ENCODE results near the gene LCN9. TPM values are rescaled to one million over a fixed set of nuclear protein-coding genes. Genes with fewer than 3 reads are reported as not detected.
"Not testable (repeated sequence)": the region's sequence is repeated elsewhere in the genome, so short reads cannot be mapped to it uniquely, and the experiment has no call there.

The LCN9 gene
- total and polyA plus RNA-seq, 2 donors = not detected

GRCh38 chr9:135618866-135619598 is 44.1 kb upstream of the LCN9 start:
- Histone ChIP-seq H3K27ac (ENCODE audit: low read depth in 1 of 2, low read length in 1 of 2) (no peak overlapping the region), H3K4me1 (ENCODE audit: control insufficient read depth in 2 of 2, insufficient read depth in 2 of 2, low read length in 2 of 2) (no peaks in the 10 kb centered on the region), H3K4me3 (ENCODE audit: low read length in 2 of 2) (no peak overlapping the region), H3K9me3 (ENCODE audit: control insufficient read depth in 2 of 2, insufficient read depth in 1 of 2, low read length in 1 of 2) (no peaks in the 10 kb centered on the region), H3K27me3 (ENCODE audit: control insufficient read depth in 2 of 2, insufficient read depth in 1 of 2, low read length in 1 of 2) (no peaks in the 10 kb centered on the region), H3K36me3 (ENCODE audit: control insufficient read depth in 2 of 2, insufficient read depth in 2 of 2, low read length in 1 of 2) (no peaks in the 10 kb centered on the region)
- 85% methylated on average over 8 of the region's 8 CpGs for WGBS
- no peak for DNase-seq (ENCODE audit: low read depth in 6 of 9, low spot score in 9 of 9)

GRCh38 chr9:135619599-135619886 is 43.6 kb upstream of the LCN9 start:
- no peaks in the 10 kb centered on the region for H3K27me3 ChIP-seq (ENCODE audit: control insufficient read depth in 2 of 2, insufficient read depth in 1 of 2, low read length in 1 of 2)
- H3K36me3 ChIP-seq (ENCODE audit: control insufficient read depth in 2 of 2, insufficient read depth in 2 of 2, low read length in 1 of 2) = no peaks in the 10 kb centered on the region
- H3K4me1 ChIP-seq (ENCODE audit: control insufficient read depth in 2 of 2, insufficient read depth in 2 of 2, low read length in 2 of 2) = no peaks in the 10 kb centered on the region
- no peak for DNase-seq (ENCODE audit: low read depth in 6 of 9, low spot score in 9 of 9)
- no peak overlapping the region for H3K4me3 ChIP-seq (ENCODE audit: low read length in 2 of 2)
- WGBS = 91% methylated on average over 10 of the region's 10 CpGs
- H3K27ac ChIP-seq (ENCODE audit: low read depth in 1 of 2, low read length in 1 of 2) = no peak overlapping the region
- H3K9me3 ChIP-seq (ENCODE audit: control insufficient read depth in 2 of 2, insufficient read depth in 1 of 2, low read length in 1 of 2) = no peaks in the 10 kb centered on the region

- no peaks in the 10 kb centered on the region for H3K36me3 ChIP-seq (ENCODE audit: control insufficient read depth in 2 of 2, insufficient read depth in 2 of 2, low read length in 1 of 2)
- no peak overlapping the region for H3K27ac ChIP-seq (ENCODE audit: low read depth in 1 of 2, low read length in 1 of 2)
- no peaks in the 10 kb centered on the region for H3K4me1 ChIP-seq (ENCODE audit: control insufficient read depth in 2 of 2, insufficient read depth in 2 of 2, low read length in 2 of 2)
- DNase-seq (ENCODE audit: low read depth in 6 of 9, low spot score in 9 of 9) = no peak
- no peak overlapping the region for H3K4me3 ChIP-seq (ENCODE audit: low read length in 2 of 2)
- H3K27me3 ChIP-seq (ENCODE audit: control insufficient read depth in 2 of 2, insufficient read depth in 1 of 2, low read length in 1 of 2) = no peaks in the 10 kb centered on the region
- 91% methylated on average over 7 of the region's 7 CpGs for WGBS
- H3K9me3 ChIP-seq (ENCODE audit: control insufficient read depth in 2 of 2, insufficient read depth in 1 of 2, low read length in 1 of 2) = no peaks in the 10 kb centered on the region
Observed at GRCh38 chr9:135620558-135620957, 42.6 kb upstream of the LCN9 start.

DNA sequence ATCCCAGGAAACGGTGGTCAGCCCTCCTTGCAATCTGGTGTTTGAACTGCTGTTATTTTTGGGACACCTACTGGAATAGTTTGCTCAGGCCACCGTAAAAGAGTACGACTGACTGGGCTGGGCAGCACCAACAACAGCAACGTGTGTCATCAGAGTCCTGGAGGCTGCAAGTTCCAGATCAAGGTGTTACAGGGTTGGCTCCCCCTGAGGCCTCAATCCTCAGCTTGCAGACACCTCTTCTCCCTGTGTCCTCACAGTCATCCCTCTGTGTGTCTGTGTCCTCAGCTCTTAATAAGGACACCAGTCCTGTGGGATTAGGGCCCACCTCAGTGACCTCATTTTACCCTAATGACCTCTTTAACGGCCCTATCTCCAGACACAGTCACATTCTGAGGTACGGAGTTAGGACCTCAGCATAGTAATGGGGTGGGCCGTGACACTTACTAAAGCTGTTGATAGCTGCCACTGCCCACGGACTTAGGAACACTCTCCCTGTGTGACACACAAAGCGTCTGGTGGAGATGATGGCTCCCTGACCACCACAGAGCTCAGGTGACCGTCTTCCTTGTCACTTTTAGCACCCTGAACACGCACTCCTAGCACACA is 40.6 kb upstream of the LCN9 start:
- 82% methylated on average over 11 of the region's 11 CpGs for WGBS
- Histone ChIP-seq H3K4me1 (ENCODE audit: control insufficient read depth in 2 of 2, insufficient read depth in 2 of 2, low read length in 2 of 2) (no peaks in the 10 kb centered on the region), H3K27ac (ENCODE audit: low read depth in 1 of 2, low read length in 1 of 2) (no peak overlapping the region), H3K27me3 (ENCODE audit: control insufficient read depth in 2 of 2, insufficient read depth in 1 of 2, low read length in 1 of 2) (no peaks in the 10 kb centered on the region), H3K9me3 (ENCODE audit: control insufficient read depth in 2 of 2, insufficient read depth in 1 of 2, low read length in 1 of 2) (no peaks in the 10 kb centered on the region), H3K4me3 (ENCODE audit: low read length in 2 of 2) (no peak overlapping the region), H3K36me3 (ENCODE audit: control insufficient read depth in 2 of 2, insufficient read depth in 2 of 2, low read length in 1 of 2) (no peaks in the 10 kb centered on the region)
- no peak for DNase-seq (ENCODE audit: low read depth in 6 of 9, low spot score in 9 of 9)

- no peaks in the 10 kb centered on the region for H3K36me3 ChIP-seq (ENCODE audit: control insufficient read depth in 2 of 2, insufficient read depth in 2 of 2, low read length in 1 of 2)
- no peaks in the 10 kb centered on the region for H3K27me3 ChIP-seq (ENCODE audit: control insufficient read depth in 2 of 2, insufficient read depth in 1 of 2, low read length in 1 of 2)
- H3K9me3 ChIP-seq (ENCODE audit: control insufficient read depth in 2 of 2, insufficient read depth in 1 of 2, low read length in 1 of 2) = no peaks in the 10 kb centered on the region
- H3K27ac ChIP-seq (ENCODE audit: low read depth in 1 of 2, low read length in 1 of 2) = no peak overlapping the region
- no peak for DNase-seq (ENCODE audit: low read depth in 6 of 9, low spot score in 9 of 9)
- WGBS = 90% methylated on average over 14 of the region's 14 CpGs
- H3K4me3 ChIP-seq (ENCODE audit: low read length in 2 of 2) = no peak overlapping the region
- no peaks in the 10 kb centered on the region for H3K4me1 ChIP-seq (ENCODE audit: control insufficient read depth in 2 of 2, insufficient read depth in 2 of 2, low read length in 2 of 2)
Observed at GRCh38 chr9:135624282-135624681, 38.8 kb upstream of the LCN9 start.

- H3K27me3 ChIP-seq (ENCODE audit: control insufficient read depth in 2 of 2, insufficient read depth in 1 of 2, low read length in 1 of 2) = no peaks in the 10 kb centered on the region
- whole genome bisulfite sequencing = 96% methylated on average over 10 of the region's 10 CpGs
- DNase-seq (ENCODE audit: low read depth in 6 of 9, low spot score in 9 of 9) = no peak
- no peak overlapping the region for H3K4me3 ChIP-seq (ENCODE audit: low read length in 2 of 2)
- H3K4me1 ChIP-seq (ENCODE audit: control insufficient read depth in 2 of 2, insufficient read depth in 2 of 2, low read length in 2 of 2) = no peaks in the 10 kb centered on the region
- H3K9me3 ChIP-seq (ENCODE audit: control insufficient read depth in 2 of 2, insufficient read depth in 1 of 2, low read length in 1 of 2) = no peaks in the 10 kb centered on the region
- H3K27ac ChIP-seq (ENCODE audit: low read depth in 1 of 2, low read length in 1 of 2) = no peak overlapping the region
- no peaks in the 10 kb centered on the region for H3K36me3 ChIP-seq (ENCODE audit: control insufficient read depth in 2 of 2, insufficient read depth in 2 of 2, low read length in 1 of 2)
Observed at GRCh38 chr9:135632841-135633240, 30.3 kb upstream of the LCN9 start.

GRCh38 chr9:135636930-135637530 is 26.1 kb upstream of the LCN9 start:
- DNase-seq (ENCODE audit: low read depth in 6 of 9, low spot score in 9 of 9); H3K27ac ChIP-seq (ENCODE audit: low read depth in 1 of 2, low read length in 1 of 2); H3K27me3 ChIP-seq (ENCODE audit: control insufficient read depth in 2 of 2, insufficient read depth in 1 of 2, low read length in 1 of 2); H3K9me3 ChIP-seq (ENCODE audit: control insufficient read depth in 2 of 2, insufficient read depth in 1 of 2, low read length in 1 of 2); H3K36me3 ChIP-seq (ENCODE audit: control insufficient read depth in 2 of 2, insufficient read depth in 2 of 2, low read length in 1 of 2); H3K4me1 ChIP-seq (ENCODE audit: control insufficient read depth in 2 of 2, insufficient read depth in 2 of 2, low read length in 2 of 2); H3K4me3 ChIP-seq (ENCODE audit: low read length in 2 of 2): not testable (repeated sequence)
- WGBS = 94% methylated on average over 7 of the region's 7 CpGs

DNA sequence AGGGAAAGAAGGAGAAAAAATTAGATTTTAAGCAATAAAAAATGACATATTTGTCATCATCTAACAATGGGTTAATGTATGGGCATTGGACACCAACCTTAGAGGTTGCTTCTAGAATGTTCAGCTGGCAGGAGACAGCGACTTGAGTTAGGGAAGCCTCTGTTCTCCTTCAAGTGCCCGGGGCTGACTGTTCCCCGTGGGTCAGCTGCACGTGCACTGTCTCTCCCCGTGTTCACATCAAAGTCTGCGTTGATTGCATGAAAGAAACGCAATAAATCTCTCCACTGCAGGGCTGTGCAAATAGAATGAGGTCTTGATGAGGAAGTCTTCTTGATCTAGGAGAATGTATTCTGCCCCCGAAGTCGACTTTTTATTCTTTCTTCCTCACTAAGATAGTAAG is 23.9 kb upstream of the LCN9 start, which contains the start of gene GLT6D1:
Gene GLT6D1 (minus strand): TSS at position 345 of the 400 bp plus-strand sequence. CDS start 353 bp downstream, outside the sequence.
- no peak for DNase-seq (ENCODE audit: low read depth in 6 of 9, low spot score in 9 of 9)
- no peak within 1 kb of the TSS for H3K4me3 ChIP-seq (ENCODE audit: low read length in 2 of 2)
- no peaks in the 10 kb centered on the region for H3K9me3 ChIP-seq (ENCODE audit: control insufficient read depth in 2 of 2, insufficient read depth in 1 of 2, low read length in 1 of 2)
- WGBS = 89% methylated on average over 9 of the region's 9 CpGs
- no peak within 1 kb of the TSS for H3K27ac ChIP-seq (ENCODE audit: low read depth in 1 of 2, low read length in 1 of 2)
- H3K27me3 ChIP-seq (ENCODE audit: control insufficient read depth in 2 of 2, insufficient read depth in 1 of 2, low read length in 1 of 2) = no peaks in the 10 kb centered on the region
- no peaks in the 10 kb centered on the region for H3K36me3 ChIP-seq (ENCODE audit: control insufficient read depth in 2 of 2, insufficient read depth in 2 of 2, low read length in 1 of 2)
- H3K4me1 ChIP-seq (ENCODE audit: control insufficient read depth in 2 of 2, insufficient read depth in 2 of 2, low read length in 2 of 2) = no peaks in the 10 kb centered on the region

- no peak for DNase-seq (ENCODE audit: low read depth in 6 of 9, low spot score in 9 of 9)
- Histone ChIP-seq H3K9me3 (ENCODE audit: control insufficient read depth in 2 of 2, insufficient read depth in 1 of 2, low read length in 1 of 2) (peaks cover 0 to 2% of the 10 kb centered on the region in 2 donors), H3K36me3 (ENCODE audit: control insufficient read depth in 2 of 2, insufficient read depth in 2 of 2, low read length in 1 of 2) (no peaks in the 10 kb centered on the region), H3K4me3 (ENCODE audit: low read length in 2 of 2) (no peak overlapping the region), H3K27ac (ENCODE audit: low read depth in 1 of 2, low read length in 1 of 2) (no peak overlapping the region), H3K27me3 (ENCODE audit: control insufficient read depth in 2 of 2, insufficient read depth in 1 of 2, low read length in 1 of 2) (no peaks in the 10 kb centered on the region), H3K4me1 (ENCODE audit: control insufficient read depth in 2 of 2, insufficient read depth in 2 of 2, low read length in 2 of 2) (no peaks in the 10 kb centered on the region)
- 88% methylated on average over 7 of the region's 7 CpGs for WGBS
Observed at GRCh38 chr9:135641047-135641446, 22.1 kb upstream of the LCN9 start.
